ENCODE data around the gene SMOC2. TPM values are rescaled to one million over a fixed set of nuclear protein-coding genes. Genes with fewer than 3 reads are reported as not detected.

Gene SMOC2
- total RNA-seq, 4 donors from 2014 or later: 5.8 to 14.5 (median 9.0) TPM

GRCh38 chr6:168715643-168716481 is 274.9 kb downstream of the SMOC2 start:
- no peaks in the 10 kb centered on the region for H3K36me3 ChIP-seq
- H3K27me3 ChIP-seq: no peaks in the 10 kb centered on the region
- WGBS, 2 donors (ENCODE audit: low coverage in 1 of 2): 83 to 85% methylated on average over 5 to 11 of the region's 11 CpGs
- in situ Hi-C loops (cut with MboI; ENCODE audit: low pct_ligation_motif_present in 1 of 4, low pct_unique_long_range_greater_than_20kb in 1 of 4, low sequenced_read_pairs in 3 of 4) (no loop called here), intact Hi-C loops (cut with DNase I; ENCODE audit: low total_unique reads) (no loop called here)
- no peak overlapping the region for H3K4me3 ChIP-seq
- H3K27ac ChIP-seq: no peak overlapping the region
- TF ChIP-seq POLR2A (IDR thresholded peaks at IDR 0.05) (no peak), CTCF (IDR thresholded peaks at IDR 0.05) (no peak), POLR2AphosphoS5 (IDR thresholded peaks at IDR 0.05) (no peak), EP300 (IDR thresholded peaks at IDR 0.05; ENCODE audit: low read depth) (no peak)
- no peaks in the 10 kb centered on the region for H3K4me1 ChIP-seq
- DNase-seq: no peak
- no peaks in the 10 kb centered on the region for H3K9me3 ChIP-seq

- intact Hi-C loops (cut with DNase I; ENCODE audit: low total_unique reads): no loop called here
- no peak for DNase-seq
- in situ Hi-C loops (cut with MboI; ENCODE audit: low pct_ligation_motif_present in 1 of 4, low pct_unique_long_range_greater_than_20kb in 1 of 4, low sequenced_read_pairs in 3 of 4): no loop called here
Observed at GRCh38 chr6:168716581-168716980, 275.6 kb downstream of the SMOC2 start.

GRCh38 chr6:168717491-168717890 is 276.5 kb downstream of the SMOC2 start:
- H3K4me3 ChIP-seq: no peak overlapping the region
- no peak for DNase-seq
- H3K36me3 ChIP-seq: no peaks in the 10 kb centered on the region
- in situ Hi-C loops (cut with MboI; ENCODE audit: low pct_ligation_motif_present in 1 of 4, low pct_unique_long_range_greater_than_20kb in 1 of 4, low sequenced_read_pairs in 3 of 4): no loop called here
- TF ChIP-seq POLR2AphosphoS5 (IDR thresholded peaks at IDR 0.05): no peak
- TF ChIP-seq EP300 (IDR thresholded peaks at IDR 0.05; ENCODE audit: low read depth): no peak
- TF ChIP-seq POLR2A (IDR thresholded peaks at IDR 0.05): no peak
- no peak for TF ChIP-seq CTCF (IDR thresholded peaks at IDR 0.05)
- H3K4me1 ChIP-seq: no peaks in the 10 kb centered on the region
- no peaks in the 10 kb centered on the region for H3K27me3 ChIP-seq
- no peak overlapping the region for H3K27ac ChIP-seq
- H3K9me3 ChIP-seq: no peaks in the 10 kb centered on the region
- 85 to 88% methylated on average over 4 to 22 of the region's 22 CpGs for WGBS, 2 donors (ENCODE audit: low coverage in 1 of 2)
- intact Hi-C loops (cut with DNase I; ENCODE audit: low total_unique reads): no loop called here

More at GRCh38 chr6:168716581-168716980, 275.6 kb downstream of the SMOC2 start:
- H3K9me3 ChIP-seq: no peaks in the 10 kb centered on the region
- H3K36me3 ChIP-seq: no peaks in the 10 kb centered on the region
- no peaks in the 10 kb centered on the region for H3K27me3 ChIP-seq
- no peak for TF ChIP-seq EP300 (IDR thresholded peaks at IDR 0.05; ENCODE audit: low read depth)
- no peak for TF ChIP-seq POLR2AphosphoS5 (IDR thresholded peaks at IDR 0.05)
- no peak overlapping the region for H3K4me3 ChIP-seq
- WGBS, 2 donors (ENCODE audit: low coverage in 1 of 2): 87 to 100% methylated on average over 2 to 7 of the region's 7 CpGs
- H3K27ac ChIP-seq: no peak overlapping the region
- H3K4me1 ChIP-seq: no peaks in the 10 kb centered on the region

Other genes starting within 250 kb of the SMOC2 start
- 1 to 10 TPM in 2 of 4 donors, not detected in 2; 2.4 to 2.6 TPM for gene DACT2, start 121.4 kb upstream of the SMOC2 start, total RNA-seq